Fibroblast of lung (primary cell): ENCODE data around the gene NXN.

Experiments used
- EZH2 ChIP-seq: IDR thresholded peaks from 2 replicates; pipeline ENCODE4 v1.5.1; 2012; ENCODE audit warnings: low read length, control low read depth, mild to moderate bottlenecking; ENCODE audit errors: missing control alignments
- TF ChIP-seq, protein P1 (sequence below), 2 donors: IDR thresholded peaks in 1 of 2; conservative IDR thresholded peaks in 1 of 2; 1 replicate in 1 of 2; 2 replicates in 1 of 2; pipeline ENCODE4 v1.5.1; 2011 to 2012; ENCODE audit warnings: low read length in 2 of 2, control low read depth in 1 of 2, inconsistent platforms in 1 of 2, low read depth in 1 of 2, mild to moderate bottlenecking in 1 of 2

DNA sequence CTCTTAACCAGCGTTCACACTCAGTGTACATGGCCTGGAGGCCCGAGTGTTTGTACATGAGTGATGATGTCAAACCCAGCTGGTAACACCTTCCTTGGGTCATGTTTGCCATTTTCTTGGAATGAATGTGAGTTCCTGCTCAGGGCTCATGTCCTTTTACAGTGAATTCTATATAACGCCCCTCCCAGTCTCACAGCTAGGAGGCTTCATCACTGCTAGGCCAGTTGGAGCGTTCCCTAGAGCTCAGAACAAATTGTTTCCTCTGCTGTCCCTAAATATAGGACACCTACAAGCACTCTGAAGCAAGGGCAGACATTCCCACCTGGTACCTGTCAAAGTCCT is 22.8 kb upstream of the NXN start:
- TF ChIP-seq, protein P1, sequence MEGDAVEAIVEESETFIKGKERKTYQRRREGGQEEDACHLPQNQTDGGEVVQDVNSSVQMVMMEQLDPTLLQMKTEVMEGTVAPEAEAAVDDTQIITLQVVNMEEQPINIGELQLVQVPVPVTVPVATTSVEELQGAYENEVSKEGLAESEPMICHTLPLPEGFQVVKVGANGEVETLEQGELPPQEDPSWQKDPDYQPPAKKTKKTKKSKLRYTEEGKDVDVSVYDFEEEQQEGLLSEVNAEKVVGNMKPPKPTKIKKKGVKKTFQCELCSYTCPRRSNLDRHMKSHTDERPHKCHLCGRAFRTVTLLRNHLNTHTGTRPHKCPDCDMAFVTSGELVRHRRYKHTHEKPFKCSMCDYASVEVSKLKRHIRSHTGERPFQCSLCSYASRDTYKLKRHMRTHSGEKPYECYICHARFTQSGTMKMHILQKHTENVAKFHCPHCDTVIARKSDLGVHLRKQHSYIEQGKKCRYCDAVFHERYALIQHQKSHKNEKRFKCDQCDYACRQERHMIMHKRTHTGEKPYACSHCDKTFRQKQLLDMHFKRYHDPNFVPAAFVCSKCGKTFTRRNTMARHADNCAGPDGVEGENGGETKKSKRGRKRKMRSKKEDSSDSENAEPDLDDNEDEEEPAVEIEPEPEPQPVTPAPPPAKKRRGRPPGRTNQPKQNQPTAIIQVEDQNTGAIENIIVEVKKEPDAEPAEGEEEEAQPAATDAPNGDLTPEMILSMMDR (conservative IDR thresholded peaks at IDR 0.05 in 1 of 2, IDR thresholded peaks at IDR 0.05 in 1 of 2; ENCODE audit: low read depth in 1 of 2, low read length in 2 of 2), result no peak
- TF ChIP-seq EZH2, result no peak
